GM15510 (cell line): Measurements from ENCODE around the gene GNAL.

Experiments used
- POLR2A ChIP-seq: IDR thresholded peaks from 3 replicates; pipeline ENCODE4 v1.6.1; 2011; ENCODE audit warnings: borderline replicate concordance; ENCODE audit not compliant: insufficient read length; ENCODE audit errors: extremely low read depth

The GNAL gene

GRCh38 chr18:11899063-11899462 is 210.0 kb downstream of the GNAL start:
- TF ChIP-seq POLR2A: no peak

DNA sequence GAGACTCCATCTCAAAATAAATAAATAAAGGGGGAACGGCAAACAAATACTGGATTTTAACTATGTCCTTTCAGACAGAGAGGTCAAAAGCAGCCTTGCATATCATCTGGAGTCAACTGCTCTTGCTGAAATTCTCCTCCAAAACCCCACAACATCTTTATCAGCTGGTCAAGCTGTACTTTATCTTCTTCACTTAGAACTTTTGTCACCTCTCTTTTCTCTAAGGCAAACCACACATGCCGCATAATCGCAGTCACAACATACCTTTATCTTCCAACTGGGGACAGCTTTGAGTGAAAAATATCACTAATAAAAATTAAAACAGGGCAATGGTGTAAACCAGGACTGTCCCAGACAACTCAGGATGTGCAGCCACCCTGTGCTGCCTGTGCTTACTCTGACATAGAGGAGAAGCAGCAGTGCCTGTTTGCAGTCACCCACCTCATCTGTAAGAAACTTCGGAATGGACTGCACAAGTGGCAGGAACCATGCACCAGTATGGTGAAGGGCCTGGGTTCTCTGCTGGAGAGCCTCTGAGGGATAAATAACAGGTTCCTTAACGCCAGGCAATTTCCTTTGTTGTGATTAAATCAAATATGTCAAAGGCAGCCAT is 212.9 kb downstream of the GNAL start:
- no peak for TF ChIP-seq POLR2A

- TF ChIP-seq POLR2A: no peak
Measured at GRCh38 chr18:11902522-11903292, 213.6 kb downstream of the GNAL start.

DNA sequence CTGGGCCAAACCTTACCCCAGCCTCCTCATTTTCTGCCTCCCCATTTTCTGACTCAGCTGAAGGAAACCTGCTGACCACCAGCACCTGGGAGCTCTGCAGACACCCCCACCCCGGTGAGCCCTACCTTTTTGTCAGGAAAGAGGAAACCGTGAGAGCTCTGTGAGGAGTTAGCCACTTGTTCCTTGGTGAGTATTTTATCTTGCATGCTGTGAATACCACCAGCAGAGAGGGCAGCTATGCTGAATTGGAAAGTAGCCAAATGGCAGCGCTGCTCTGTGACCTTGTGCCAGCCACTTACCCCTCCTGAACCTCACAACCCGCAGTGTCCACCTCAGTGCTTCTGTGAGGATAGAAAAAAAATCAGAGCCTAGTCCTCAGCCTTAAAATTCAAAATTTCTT is 216.5 kb downstream of the GNAL start:
- no peak for TF ChIP-seq POLR2A

DNA sequence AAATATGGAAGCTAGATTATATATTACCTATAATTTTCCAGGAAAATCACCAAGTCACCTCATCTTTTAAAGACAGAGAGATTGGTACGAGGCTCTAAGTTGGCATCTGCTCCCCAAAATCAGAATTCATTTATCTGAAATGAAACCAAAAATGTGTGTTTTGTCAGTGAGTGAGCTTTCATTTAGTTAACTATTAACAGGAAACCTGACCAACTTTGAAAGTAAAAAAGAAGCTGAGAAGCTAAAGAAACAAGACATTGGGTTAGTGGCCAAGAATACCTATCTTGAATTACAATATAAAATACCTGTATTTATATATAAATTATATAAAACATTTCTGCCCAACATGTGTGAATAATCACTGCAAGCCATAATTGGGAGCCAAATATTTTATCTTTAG is 217.1 kb downstream of the GNAL start:
- TF ChIP-seq POLR2A: no peak

GRCh38 chr18:11906926-11907874 is 218.1 kb downstream of the GNAL start:
- TF ChIP-seq POLR2A: no peak

DNA sequence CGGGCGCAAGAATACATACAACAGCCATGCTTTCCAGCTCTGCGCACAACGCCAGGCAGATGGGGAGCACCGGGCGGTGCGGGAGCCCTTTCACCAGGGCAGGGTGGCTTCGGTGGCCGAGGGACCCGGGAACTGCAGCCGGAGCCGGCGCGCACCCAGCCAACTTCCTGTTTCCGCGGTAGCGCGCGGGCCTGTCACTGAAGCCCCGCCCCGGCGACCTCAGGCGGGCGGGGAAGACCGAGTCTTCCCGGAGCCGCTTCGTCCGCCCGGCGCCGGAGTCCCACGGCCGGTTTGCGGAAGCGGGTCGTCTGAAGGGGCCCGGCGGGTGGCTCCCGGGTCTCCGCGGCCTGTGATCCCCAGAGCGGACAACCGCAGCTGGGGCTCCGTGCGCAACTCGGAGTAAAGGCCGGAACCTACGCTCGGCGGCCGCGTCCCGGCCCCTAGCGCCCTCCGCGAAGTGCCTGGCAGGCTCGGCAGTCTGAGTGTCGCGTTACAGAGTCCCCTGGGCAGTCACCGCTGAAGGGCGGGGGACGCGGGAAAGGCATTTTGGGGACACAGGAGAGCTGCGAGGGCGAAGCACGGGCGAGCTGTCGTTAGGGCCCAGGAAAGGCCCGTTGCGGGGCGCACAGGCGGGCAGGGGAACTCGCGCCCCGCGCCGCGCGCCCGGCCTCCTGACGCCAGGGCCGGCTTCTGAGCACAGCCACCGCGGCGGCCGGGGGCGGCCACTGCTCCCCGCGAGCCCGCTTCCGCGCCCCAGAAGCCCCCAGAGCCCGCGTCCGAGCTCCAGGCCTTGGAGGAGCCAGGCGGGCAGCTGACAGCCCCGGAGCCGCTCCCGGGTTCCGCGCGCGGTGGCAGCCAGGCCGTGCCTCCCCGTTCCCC is 219.4 kb downstream of the GNAL start, which contains the start of gene MPPE1:
Gene MPPE1 (minus strand): TSS at position 136 of the 879 bp plus-strand sequence. CDS start 11,053 bp downstream, outside the sequence.
- peak; percentile 91 for TF ChIP-seq POLR2A

DNA sequence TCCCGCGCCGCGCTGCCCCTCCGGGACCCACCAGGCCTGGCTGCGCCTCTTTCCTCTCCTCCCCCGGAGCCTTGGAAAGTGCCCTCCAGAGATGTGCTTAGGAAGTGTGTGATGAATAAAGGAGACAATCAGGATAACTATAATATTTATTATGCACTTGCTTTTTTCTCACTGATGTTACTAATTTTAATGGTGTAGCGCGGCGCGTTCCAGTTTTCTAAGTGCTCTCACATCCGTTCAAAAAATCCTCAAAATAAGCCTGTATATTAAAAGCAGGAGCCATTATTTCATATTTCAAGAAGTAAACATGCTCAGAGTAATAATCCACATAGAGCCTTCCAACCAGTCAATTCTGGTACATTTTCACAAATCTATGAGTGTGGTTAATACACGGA is 220.0 kb downstream of the GNAL start:
- no peak for TF ChIP-seq POLR2A

DNA sequence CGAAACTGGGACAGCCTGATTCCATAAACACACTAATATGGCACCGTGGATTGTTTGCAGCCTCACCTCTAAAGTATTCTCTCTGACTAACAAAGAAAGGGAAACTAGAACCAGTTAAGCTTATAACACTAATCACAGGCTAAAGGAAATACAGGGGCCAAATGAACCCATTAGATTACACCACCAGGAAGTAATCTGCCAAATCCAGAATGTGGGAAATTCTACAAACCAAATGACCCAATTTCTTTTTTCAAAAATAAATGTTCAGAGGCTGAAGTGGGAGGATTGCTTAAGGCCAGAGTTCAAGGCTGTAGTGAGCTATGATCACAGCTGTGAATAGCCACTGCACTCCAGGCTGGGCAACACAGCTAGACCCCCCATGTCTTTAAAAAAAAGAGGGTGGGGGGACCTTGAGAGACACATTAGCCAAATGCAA is 220.5 kb downstream of the GNAL start:
- no peak for TF ChIP-seq POLR2A

DNA sequence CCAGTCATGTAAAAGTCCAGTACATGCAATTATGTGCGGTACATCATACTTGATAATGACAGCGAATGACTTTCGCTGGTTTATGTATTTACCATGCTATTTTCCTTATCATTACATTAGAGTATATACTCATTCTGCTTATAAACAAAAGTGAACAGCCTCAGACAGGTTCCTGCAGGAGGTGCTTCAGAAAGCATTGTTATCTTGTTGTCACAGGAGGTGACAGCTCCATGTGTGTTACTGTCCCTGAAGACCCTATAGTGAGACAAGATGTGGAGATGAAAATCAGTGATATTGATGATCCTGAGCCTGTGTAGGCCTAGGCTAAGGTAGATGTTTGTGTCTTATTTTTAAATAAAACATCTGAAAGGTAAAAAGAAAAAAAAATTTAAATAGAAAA is 234.4 kb downstream of the GNAL start:
- TF ChIP-seq POLR2A: no peak

DNA sequence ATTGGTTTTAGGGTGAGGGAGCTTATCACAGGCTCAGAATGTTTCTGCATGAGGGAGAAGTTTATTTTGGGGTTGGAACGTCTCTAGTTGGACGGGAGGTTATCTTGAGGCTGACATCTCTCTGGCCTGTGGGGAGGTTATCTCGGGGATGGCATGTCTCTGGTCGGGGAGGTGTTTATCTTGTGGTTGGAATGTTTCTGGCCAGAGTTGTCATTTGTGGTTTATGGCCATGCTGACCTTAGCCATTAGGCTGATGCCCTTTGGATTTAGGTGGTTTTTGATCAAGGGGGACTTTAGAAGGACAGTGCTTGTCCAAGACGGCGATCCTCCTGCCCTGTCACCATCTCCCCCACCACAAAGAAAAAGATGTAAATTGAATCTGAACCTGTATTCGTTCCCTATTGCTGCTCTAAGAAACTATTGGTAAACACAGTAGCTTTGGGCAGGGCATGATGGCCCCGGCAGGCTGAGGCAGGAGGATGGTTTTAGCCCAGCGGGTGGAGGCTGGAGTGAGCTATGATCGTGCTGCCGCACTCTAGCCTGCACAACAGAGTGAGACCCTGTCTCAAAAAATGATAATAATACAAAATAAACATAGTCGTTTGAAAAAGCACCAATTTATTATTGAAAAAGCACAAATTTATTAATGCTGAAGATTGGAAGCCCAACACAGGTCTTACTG is 236.9 kb downstream of the GNAL start:
- TF ChIP-seq POLR2A: no peak

- no peak for TF ChIP-seq POLR2A
Measured at GRCh38 chr18:11927497-11927896, 238.4 kb downstream of the GNAL start.

DNA sequence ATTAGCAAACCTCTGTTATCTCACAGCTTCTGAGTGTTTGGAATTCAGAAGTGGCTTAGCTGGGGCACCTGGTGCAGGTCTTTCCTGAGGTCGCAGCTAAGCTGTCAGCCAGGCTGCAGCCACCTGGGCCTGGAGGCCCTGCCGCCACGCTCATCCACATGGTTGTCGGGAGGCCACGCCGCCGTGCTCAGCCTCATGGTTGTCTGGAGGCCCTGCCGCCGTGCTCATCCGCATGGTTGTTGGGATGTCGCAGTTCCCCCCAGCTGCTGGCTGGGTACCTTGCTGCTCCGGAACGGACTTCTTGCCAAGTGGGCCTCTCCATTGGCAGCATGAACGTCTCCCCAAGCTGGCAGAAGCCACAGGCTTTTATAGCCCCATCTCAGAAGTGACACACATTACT is 243.3 kb downstream of the GNAL start:
- no peak for TF ChIP-seq POLR2A
